Endothelial cell of umbilical vein (primary cell): ENCODE measurements around the gene PLCB4. TPM values are rescaled to one million over a fixed set of nuclear protein-coding genes. Genes with fewer than 3 reads are reported as not detected.

ENCODE experiments used
- BruUV-seq: library from RNA; stranded (reverse); fragments of 400-500 nt; replicated peaks from 2 replicates; lab custom pipeline; 2021; lab: Mats Ljungman, UMichigan
- CTCF ChIA-PET: fragments of 300-600, 350-600 bp; sonication (Branson Sonifier 250); formaldehyde crosslinking; loops from one replicate; lab custom pipeline; 2021; ENCODE audit warnings: antibody characterized with exemption, inconsistent platforms; lab: Charles Lee
- POLR2A ChIA-PET: fragments of 300-600, 350-600 bp; sonication (Branson Sonifier 250); formaldehyde crosslinking; loops from one replicate; lab custom pipeline; 2021; ENCODE audit warnings: antibody characterized with exemption, inconsistent platforms; lab: Charles Lee
- DNase-seq: peaks from one replicate; pipeline ENCODE4 v3.0.0-alpha.2; 2011; ENCODE audit warnings: low read depth, low spot score
- FAIRE-seq: peaks from 2 replicates; lab custom pipeline; 2011; peaks lifted over from hg19 to GRCh38; lab: Jason Lieb, UNC
- H2AFZ ChIP-seq: 2 replicates; pipeline ENCODE4 v1.6.0; 2012; ENCODE audit warnings: low read depth, low read length, control low read depth, inconsistent platforms
- H3K27ac ChIP-seq: 2 replicates; pipeline ENCODE4 v1.5.1; 2011; ENCODE audit warnings: low read depth, mild to moderate bottlenecking, control low read depth, low read length, moderate library complexity; ENCODE audit not compliant: insufficient read depth
- H3K27me3 ChIP-seq, 2 experiments: 2 replicates each; pipeline versions ENCODE4 v1.6.0 to v1.6.1; 2011; ENCODE audit warnings: low read length in 2 of 2, mixed read lengths in 1 of 2; ENCODE audit not compliant: control insufficient read depth in 2 of 2, insufficient read depth in 2 of 2
- H3K36me3 ChIP-seq, 2 experiments: 2 replicates in 1 of 2; 3 replicates in 1 of 2; pipeline ENCODE4 v1.5.1; 2011; ENCODE audit warnings: low read length in 2 of 2, mild to moderate bottlenecking in 1 of 2, moderate library complexity in 1 of 2; ENCODE audit not compliant: control insufficient read depth in 2 of 2, insufficient read depth in 2 of 2; ENCODE audit errors: extremely low read depth in 1 of 2
- H3K4me1 ChIP-seq: 3 replicates; pipeline ENCODE4 v1.5.1; 2011; ENCODE audit warnings: mild to moderate bottlenecking, low read length; ENCODE audit not compliant: control insufficient read depth, insufficient read depth; ENCODE audit errors: extremely low read depth
- H3K4me2 ChIP-seq: 2 replicates; pipeline ENCODE4 v1.6.1; 2011; ENCODE audit warnings: low read length, control low read depth, mixed read lengths; ENCODE audit not compliant: insufficient read depth
- H3K4me3 ChIP-seq, 3 experiments: fragments of 200-600 bp in 1 of 3; sonication (generic), shearing (Covaris generic) in 1 of 3; replicated peaks in 1 of 3; 2 replicates each; pipeline ENCODE4 v1.5.1; 2011 to 2016; ENCODE audit warnings: control low read depth in 3 of 3, low read length in 3 of 3, mild to moderate bottlenecking in 2 of 3, inconsistent platforms in 1 of 3, low read depth in 1 of 3, moderate library complexity in 1 of 3; ENCODE audit not compliant: insufficient read depth in 1 of 3
- H3K79me2 ChIP-seq: 2 replicates; pipeline ENCODE4 v1.6.0; 2012; ENCODE audit warnings: low read length, inconsistent platforms; ENCODE audit not compliant: control insufficient read depth, insufficient read depth
- H3K9ac ChIP-seq: replicated peaks from 2 replicates; pipeline ENCODE3; 2011; ENCODE audit warnings: low read length, control low read depth; ENCODE audit not compliant: insufficient read depth; ENCODE audit errors: extremely low read depth
- H3K9me1 ChIP-seq: replicated peaks from 3 replicates; pipeline ENCODE4 v1.6.0; 2011; ENCODE audit warnings: mild to moderate bottlenecking, low read length; ENCODE audit not compliant: control insufficient read depth, insufficient read depth; ENCODE audit errors: extremely low read depth
- H3K9me3 ChIP-seq: replicated peaks from 2 replicates; pipeline ENCODE4 v1.5.1; 2012; ENCODE audit warnings: low read length, inconsistent platforms; ENCODE audit not compliant: control insufficient read depth, insufficient read depth
- H4K20me1 ChIP-seq: replicated peaks from 2 replicates; pipeline ENCODE3; 2011; ENCODE audit warnings: mild to moderate bottlenecking, low read length; ENCODE audit not compliant: control insufficient read depth, insufficient read depth; ENCODE audit errors: extremely low read depth
- CTCF ChIP-seq, 2 donors: IDR thresholded peaks; 1 replicate in 1 of 2; 2 replicates in 1 of 2; pipeline ENCODE4 v1.5.1; 2011; ENCODE audit warnings: low read length in 2 of 2, mild to moderate bottlenecking in 2 of 2, moderate library complexity in 2 of 2, control low read depth in 1 of 2, inconsistent platforms in 1 of 2, low read depth in 1 of 2; ENCODE audit not compliant: insufficient read depth in 1 of 2; ENCODE audit errors: extremely low read depth in 1 of 2
- EZH2 ChIP-seq: IDR thresholded peaks from 2 replicates; pipeline ENCODE4 v1.6.1; 2012; ENCODE audit warnings: borderline replicate concordance, low read depth, mild to moderate bottlenecking, moderate library complexity, low read length, inconsistent platforms; ENCODE audit not compliant: severe bottlenecking
- FOS ChIP-seq: IDR thresholded peaks from 2 replicates; pipeline ENCODE4 v1.6.1; 2011; ENCODE audit warnings: mild to moderate bottlenecking, low read length, moderate library complexity, borderline replicate concordance; ENCODE audit not compliant: insufficient read depth
- GATA2 ChIP-seq: IDR thresholded peaks from 2 replicates; pipeline ENCODE4 v1.7.0; 2011; ENCODE audit warnings: low read depth, mild to moderate bottlenecking, moderate library complexity, mixed read lengths, low read length; ENCODE audit not compliant: insufficient read length, insufficient read depth
- JUN ChIP-seq: IDR thresholded peaks from 2 replicates; pipeline ENCODE4 v1.6.1; 2011; ENCODE audit warnings: borderline replicate concordance, low read depth; ENCODE audit not compliant: insufficient read length, insufficient read depth
- MAX ChIP-seq: IDR thresholded peaks from 2 replicates; pipeline ENCODE4 v1.6.1; 2011; ENCODE audit not compliant: insufficient read depth, insufficient read length
- MYC ChIP-seq: IDR thresholded peaks from one replicate; pipeline ENCODE4 v1.6.1; 2011; ENCODE audit warnings: mild to moderate bottlenecking, low read depth, low read length
- POLR2A ChIP-seq: IDR thresholded peaks from 2 replicates; pipeline ENCODE4 v1.6.1; 2012; ENCODE audit warnings: low read depth, mild to moderate bottlenecking, control low read depth, low read length
- POLR2AphosphoS5 ChIP-seq: IDR thresholded peaks from 2 replicates; pipeline ENCODE4 v1.6.1; 2012; ENCODE audit warnings: low read depth, mild to moderate bottlenecking, control low read depth, low read length, moderate library complexity; ENCODE audit not compliant: insufficient read depth
- dilution Hi-C: fragments of 300-500 bp; cut with MboI; formaldehyde crosslinking; loops from one replicate; pipeline ENCODE4 v1.15.0; 2019; ENCODE audit warnings: low sequenced_read_pairs; ENCODE audit not compliant: extremely low pct_ligation_motif_present
- intact Hi-C: fragments of 100-400 bp; cut with micrococcal nuclease; formaldehyde crosslinking; loops from one replicate; pipeline ENCODE4 v1.10.0; 2022
- polyA plus RNA-seq, 4 experiments: library from polyadenylated mRNA; depleted of rRNA in 3 of 4; stranded (reverse) in 3 of 4; unstranded in 1 of 4; fragments of >200 nt; gene quantifications; 2 replicates each; pipeline versions ENCODE4 v1.2.1 to v1.2.3, GENCODE V29; 2011 to 2012; ENCODE audit warnings: missing spikeins in 1 of 4
- total RNA-seq: library from RNA; stranded (reverse); gene quantifications from 2 replicates; pipeline ENCODE4 v1.2.3, GENCODE V29; 2021

The PLCB4 gene
- total and polyA plus RNA-seq, 2 donors (not counting 3 experiments of a cell fraction or from before 2014, with no cell fraction given): 0.37 to 1.7 TPM

- H3K9me3 ChIP-seq: no peaks in the 10 kb centered on the region
- FAIRE-seq (no peak), DNase-seq (no peak)
- dilution Hi-C loops (no loop called here), intact Hi-C loops (no loop called here)
- H2AFZ ChIP-seq: no peak overlapping the region
- no peaks in the 10 kb centered on the region for H3K27me3 ChIP-seq
- no peak overlapping the region for H3K27ac ChIP-seq
- TF ChIP-seq JUN: no peak
- CTCF ChIA-PET: no interaction called here
- H3K79me2 ChIP-seq: no peaks in the 10 kb centered on the region
- H3K4me1 ChIP-seq: no peaks in the 10 kb centered on the region
- H3K9me1 ChIP-seq: no peaks in the 10 kb centered on the region
- no peak overlapping the region for H3K4me3 ChIP-seq
- POLR2A ChIA-PET: no interaction called here
- no peak overlapping the region for H3K4me2 ChIP-seq
- no peaks in the 10 kb centered on the region for H3K36me3 ChIP-seq
- no peak overlapping the region for H3K9ac ChIP-seq
- H4K20me1 ChIP-seq: no peaks in the 10 kb centered on the region
- BruUV-seq: no TSS peak
Observed at GRCh38 chr20:9207253-9207652, 138.4 kb downstream of the PLCB4 start.

- no TSS peak for BruUV-seq
- no peaks in the 10 kb centered on the region for H3K9me1 ChIP-seq
- H3K79me2 ChIP-seq: no peaks in the 10 kb centered on the region
- no peak for FAIRE-seq
- no peak overlapping the region for H3K9ac ChIP-seq
- H3K4me3 ChIP-seq: no peak overlapping the region
- intact Hi-C loops (no loop called here), dilution Hi-C loops (no loop called here)
- no peak overlapping the region for H3K27ac ChIP-seq
- no peak for TF ChIP-seq MYC
- no peak for TF ChIP-seq JUN
- no peak for TF ChIP-seq MAX
- no peak for TF ChIP-seq POLR2A
- TF ChIP-seq GATA2: no peak
- no peak for TF ChIP-seq CTCF (IDR thresholded peaks at IDR 0.05; ENCODE audit: extremely low read depth in 1 of 2, insufficient read depth in 1 of 2, low read depth in 1 of 2, low read length in 2 of 2)
- TF ChIP-seq EZH2: no peak
- no peak for TF ChIP-seq FOS
- TF ChIP-seq POLR2AphosphoS5: no peak
- POLR2A ChIA-PET: no interaction called here
- CTCF ChIA-PET: no interaction called here
- no peaks in the 10 kb centered on the region for H3K36me3 ChIP-seq
- no peak overlapping the region for H3K4me2 ChIP-seq
- no peak for DNase-seq
- H3K27me3 ChIP-seq: no peaks in the 10 kb centered on the region
- H2AFZ ChIP-seq: no peak overlapping the region
- no peaks in the 10 kb centered on the region for H4K20me1 ChIP-seq
- H3K4me1 ChIP-seq: no peaks in the 10 kb centered on the region
- no peaks in the 10 kb centered on the region for H3K9me3 ChIP-seq
Observed at GRCh38 chr20:9210356-9210755, 141.5 kb downstream of the PLCB4 start.
